K562 (cell line): ENCODE data around the gene PCCA. TPM values are rescaled to one million over a fixed set of nuclear protein-coding genes. Genes with fewer than 3 reads are reported as not detected.

Experiments used
- ATAC-seq: fragments of 200-7000 bp; cut with Tn5 transposase; 3 replicates; pipeline ENCODE4 v1.9.1; 2020; ENCODE audit warnings: moderate library complexity
- BruUV-seq: library from RNA; stranded (reverse); fragments of 400-500 nt; replicated peaks from 2 replicates; lab custom pipeline; 2021; lab: Mats Ljungman, UMichigan
- CTCF ChIA-PET: fragments of 300-600 bp; formaldehyde crosslinking; extraction: SDS; loops from one replicate; lab custom pipeline; 2021; ENCODE audit warnings: low intra/inter-chr PET ratio; lab: Yijun Ruan, JAX
- POLR2A ChIA-PET: fragments of 300-600, 350-650 bp; sonication (Branson Sonifier 250); formaldehyde crosslinking; extraction: SDS; loops from one replicate; lab custom pipeline; 2021; ENCODE audit warnings: antibody characterized with exemption, inconsistent platforms; lab: Yijun Ruan, JAX
- DNase-seq, 4 experiments: peaks; one replicate each; pipeline versions ENCODE4 v3.0.0 to v3.0.0-alpha.2; 2011 to 2018; ENCODE audit warnings: low spot score in 3 of 4, mixed read lengths in 3 of 4; ENCODE audit errors: extremely low read depth in 1 of 4
- FAIRE-seq: peaks from 2 replicates; lab custom pipeline; 2011; peaks lifted over from hg19 to GRCh38; lab: Jason Lieb, UNC
- H2AFZ ChIP-seq: 2 replicates; pipeline ENCODE4 v1.6.0; 2011; ENCODE audit warnings: low read depth, low read length, control low read depth, inconsistent platforms
- H3K27ac ChIP-seq: fragments of 200-600 bp; 3 replicates; pipeline ENCODE4 v1.8.0; 2011; ENCODE audit warnings: low read depth, mild to moderate bottlenecking, control low read depth, inconsistent platforms, low read length, moderate library complexity, mixed read lengths; ENCODE audit errors: extremely low read depth
- H3K27me3 ChIP-seq, 2 experiments: fragments of 300-600 bp in 1 of 2; 2 replicates in 1 of 2; 3 replicates in 1 of 2; pipeline versions ENCODE4 v1.6.0 to v1.8.0; 2011; ENCODE audit warnings: inconsistent platforms in 2 of 2, low read length in 2 of 2, mild to moderate bottlenecking in 1 of 2, mixed read lengths in 1 of 2, moderate library complexity in 1 of 2; ENCODE audit not compliant: control insufficient read depth in 2 of 2, insufficient read depth in 2 of 2
- H3K36me3 ChIP-seq: fragments of 300-600 bp; 3 replicates; pipeline ENCODE4 v1.8.0; 2011; ENCODE audit warnings: mild to moderate bottlenecking, low read length, inconsistent platforms; ENCODE audit not compliant: control insufficient read depth, insufficient read depth
- H3K4me1 ChIP-seq, 2 experiments: fragments of 200-600 bp in 1 of 2; replicated peaks in 1 of 2; 2 replicates in 1 of 2; 3 replicates in 1 of 2; pipeline versions ENCODE4 v1.5.1 to v1.8.0; 2011; ENCODE audit warnings: inconsistent platforms in 2 of 2, low read length in 2 of 2, mild to moderate bottlenecking in 1 of 2, mixed read lengths in 1 of 2, moderate library complexity in 1 of 2; ENCODE audit not compliant: control insufficient read depth in 2 of 2, insufficient read depth in 2 of 2
- H3K4me2 ChIP-seq: 2 replicates; pipeline ENCODE4 v1.6.1; 2011; ENCODE audit warnings: low read length, control low read depth, inconsistent platforms, mixed read lengths; ENCODE audit not compliant: insufficient read depth
- H3K4me3 ChIP-seq: fragments of 200-600 bp; sonication (generic), shearing (Covaris generic); 2 replicates; pipeline ENCODE4 v1.5.1; 2016; ENCODE audit warnings: control low read depth, inconsistent platforms
- H3K79me2 ChIP-seq: fragments of 200-600 bp; 3 replicates; pipeline ENCODE4 v1.8.0; 2011; ENCODE audit warnings: low read length, inconsistent platforms; ENCODE audit not compliant: control insufficient read depth, insufficient read depth
- H3K9ac ChIP-seq, 2 experiments: 2 replicates each; pipeline versions ENCODE4 v1.6.0 to v1.6.1; 2011; ENCODE audit warnings: low read depth in 2 of 2, low read length in 2 of 2, control low read depth in 1 of 2, inconsistent platforms in 1 of 2, mild to moderate bottlenecking in 1 of 2, mixed read lengths in 1 of 2; ENCODE audit not compliant: insufficient read depth in 1 of 2
- H3K9me1 ChIP-seq: one replicate; pipeline ENCODE4 v1.6.0; 2011; ENCODE audit warnings: inconsistent platforms, mild to moderate bottlenecking, low read length, moderate library complexity; ENCODE audit not compliant: control insufficient read depth, insufficient read depth
- H3K9me3 ChIP-seq: replicated peaks from 2 replicates; pipeline ENCODE4 v1.5.1; 2011; ENCODE audit warnings: low read depth, low read length, inconsistent platforms; ENCODE audit not compliant: control insufficient read depth, insufficient read depth
- H4K20me1 ChIP-seq: replicated peaks from 2 replicates; pipeline ENCODE4 v1.6.1; 2011; ENCODE audit warnings: low read length, inconsistent platforms, mixed read lengths; ENCODE audit not compliant: control insufficient read depth, insufficient read depth
- ARNT ChIP-seq, 2 experiments: fragments of 450-650 bp; IDR thresholded peaks; 2 replicates each; pipeline ENCODE4 v1.6.1; 2016; ENCODE audit warnings: mild to moderate bottlenecking in 1 of 2
- EP300 ChIP-seq: IDR thresholded peaks from 2 replicates; pipeline ENCODE4 v1.6.1; 2012; ENCODE audit warnings: low read length, improper control_type of control experiment
- FOXA3 ChIP-seq, 2 experiments: fragments of 450-650 bp in 1 of 2; sonication (generic) in 1 of 2; formaldehyde crosslinking; IDR thresholded peaks in 1 of 2; conservative IDR thresholded peaks in 1 of 2; 2 replicates each; pipeline versions ENCODE4 v1.4.0 to v1.8.0; 2020 to 2022; ENCODE audit warnings: mild to moderate bottlenecking in 2 of 2, missing genetic modification reagents in 1 of 2
- HDAC6 ChIP-seq: IDR thresholded peaks from 2 replicates; pipeline ENCODE4 v1.6.1; 2012; ENCODE audit warnings: low read depth, mild to moderate bottlenecking, control low read depth, inconsistent platforms, low read length, moderate library complexity
- NCOA6 ChIP-seq: fragments of 450-650 bp; IDR thresholded peaks from 2 replicates; pipeline ENCODE4 v1.6.1; 2017; ENCODE audit warnings: mild to moderate bottlenecking
- PPARD ChIP-seq: fragments of 250-450 bp; sonication (Bioruptor Pico); IDR thresholded peaks from 2 replicates; pipeline ENCODE4 v1.8.0; 2022; ENCODE audit warnings: inconsistent platforms, mild to moderate bottlenecking, moderate library complexity
- THRAP3 ChIP-seq: fragments of 450-650 bp; IDR thresholded peaks from 2 replicates; pipeline ENCODE4 v1.6.1; 2016; ENCODE audit warnings: mild to moderate bottlenecking, inconsistent platforms, borderline replicate concordance
- ZNF644 ChIP-seq: fragments of 200-800 bp; sonication (Bioruptor generic); IDR thresholded peaks from 2 replicates; pipeline ENCODE4 v1.6.1; 2016; ENCODE audit warnings: low read depth, missing genetic modification characterization, missing compliant biosample characterization
- WGBS: fragments of 100-300 bp; shearing (Covaris generic); methylation state at CpG from one replicate; pipeline ENCODE4 v1.1.6; 2016; ENCODE audit warnings: low coverage, mixed read lengths; ENCODE audit not compliant: insufficient coverage; ENCODE audit errors: missing lambda C conversion rate; 5-methylcytosine and 5-hydroxymethylcytosine counted together
- in situ Hi-C: fragments of 300-500 bp; cut with MboI; formaldehyde crosslinking; loops from 4 replicates; pipeline ENCODE4 v1.15.0; 2018; ENCODE audit warnings: inconsistent platforms, mixed read lengths
- intact Hi-C: fragments of 100-400 bp; cut with micrococcal nuclease; formaldehyde crosslinking; loops from 2 replicates; pipeline ENCODE4 v1.14.2; 2022
- polyA plus RNA-seq, 8 experiments: library from polyadenylated mRNA; depleted of rRNA in 4 of 8; stranded (reverse) in 5 of 8; unstranded in 3 of 8; fragments of >200 nt; fragmentation: Nextera tagmentation in 2 of 8; fragmentation: Illumina TruSeq in 1 of 8; extraction: Ambion mirVana in 2 of 8; extraction: Trizol in 1 of 8; gene quantifications; 2 replicates each; pipeline versions ENCODE4 v1.2.1 to v1.2.3, GENCODE V29; 2011 to 2014; ENCODE audit warnings: inconsistent platforms in 1 of 8, missing spikeins in 1 of 8
- total RNA-seq, 7 experiments: library from RNA; depleted of rRNA in 6 of 7; stranded (reverse); fragments of >200 nt in 6 of 7; fragmentation: Illumina TruSeq in 2 of 7; extraction: Trizol in 2 of 7; gene quantifications; 2 replicates each; pipeline versions ENCODE4 v1.2.1 to v1.2.3, GENCODE V29; 2011 to 2021; ENCODE audit warnings: low replicate concordance in 1 of 7
- TF ChIP-seq, protein P1 (sequence below): fragments of 200-800 bp; sonication (Bioruptor generic); IDR thresholded peaks from 2 replicates; pipeline ENCODE4 v1.6.1; 2017; ENCODE audit warnings: missing genetic modification characterization, missing compliant biosample characterization
- TF ChIP-seq, protein P2 (sequence below): sonication (generic); formaldehyde crosslinking; IDR thresholded peaks from 2 replicates; pipeline ENCODE4 v1.8.1; 2023; ENCODE audit warnings: missing genetic modification reagents, mild to moderate bottlenecking, borderline replicate concordance

PCCA gene
- total and polyA plus RNA-seq, 9 of the 15 experiments (the other 6 are each of a cell fraction or from before 2014, with no cell fraction given): 5.2 to 14.1 (median 9.7) TPM

GRCh38 chr13:100298116-100298681 lies 209.3 kb downstream of the PCCA start:
- H3K9me1 ChIP-seq: no peaks in the 10 kb centered on the region
- H3K27me3 ChIP-seq: no peaks in the 10 kb centered on the region
- no peaks in the 10 kb centered on the region for H3K4me1 ChIP-seq
- DNase-seq: no peak
- 47% methylated on average over 2 of the region's 2 CpGs for WGBS
- no peak overlapping the region for H3K9ac ChIP-seq
- FAIRE-seq: no peak
- no peaks in the 10 kb centered on the region for H3K79me2 ChIP-seq
- ChIA-PET POLR2A (no interaction called here), CTCF (no interaction called here)
- H2AFZ ChIP-seq: no peak overlapping the region
- H3K4me2 ChIP-seq: no peak overlapping the region
- in situ Hi-C loops (no loop called here), intact Hi-C loops (no loop called here)
- H3K36me3 ChIP-seq: no peaks in the 10 kb centered on the region
- no peaks in the 10 kb centered on the region for H3K9me3 ChIP-seq
- H3K27ac ChIP-seq: no peak overlapping the region
- BruUV-seq: no TSS peak
- TF ChIP-seq, protein P1, sequence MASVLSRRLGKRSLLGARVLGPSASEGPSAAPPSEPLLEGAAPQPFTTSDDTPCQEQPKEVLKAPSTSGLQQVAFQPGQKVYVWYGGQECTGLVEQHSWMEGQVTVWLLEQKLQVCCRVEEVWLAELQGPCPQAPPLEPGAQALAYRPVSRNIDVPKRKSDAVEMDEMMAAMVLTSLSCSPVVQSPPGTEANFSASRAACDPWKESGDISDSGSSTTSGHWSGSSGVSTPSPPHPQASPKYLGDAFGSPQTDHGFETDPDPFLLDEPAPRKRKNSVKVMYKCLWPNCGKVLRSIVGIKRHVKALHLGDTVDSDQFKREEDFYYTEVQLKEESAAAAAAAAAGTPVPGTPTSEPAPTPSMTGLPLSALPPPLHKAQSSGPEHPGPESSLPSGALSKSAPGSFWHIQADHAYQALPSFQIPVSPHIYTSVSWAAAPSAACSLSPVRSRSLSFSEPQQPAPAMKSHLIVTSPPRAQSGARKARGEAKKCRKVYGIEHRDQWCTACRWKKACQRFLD (CRISPR knock-in tag): no peak
- no peak for TF ChIP-seq ZNF644 (tag)
- no peaks in the 10 kb centered on the region for H4K20me1 ChIP-seq
- no peak for ATAC-seq
- H3K4me3 ChIP-seq: no peak overlapping the region

DNA sequence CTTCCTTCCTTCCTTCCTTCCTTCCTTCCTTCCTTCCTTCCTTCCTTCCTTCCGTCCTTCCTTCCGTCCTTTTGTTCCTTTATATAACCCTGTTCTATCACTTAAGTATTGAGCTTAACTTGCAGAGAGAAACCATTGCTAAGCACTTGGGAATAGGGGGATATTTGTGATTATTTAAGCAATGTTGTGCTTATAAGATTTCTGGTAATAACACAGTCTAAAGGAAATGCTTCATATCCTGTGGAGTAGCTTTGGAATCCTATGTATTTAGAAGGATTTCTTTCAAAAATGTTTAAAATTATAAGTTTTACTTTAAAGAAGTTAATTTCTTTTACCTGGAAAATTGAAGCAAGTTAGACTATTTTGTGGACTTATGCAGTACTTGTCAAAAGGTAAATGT lies 209.8 kb downstream of the PCCA start:
- DNase-seq (no peak), FAIRE-seq (no peak), ATAC-seq (no peak)
- Histone ChIP-seq H3K4me1 (no peaks in the 10 kb centered on the region), H3K9ac (no peak overlapping the region), H3K79me2 (no peaks in the 10 kb centered on the region), H3K9me1 (no peaks in the 10 kb centered on the region), H3K27ac (no peak overlapping the region), H3K27me3 (no peaks in the 10 kb centered on the region), H3K4me3 (no peak overlapping the region), H4K20me1 (no peaks in the 10 kb centered on the region), H2AFZ (no peak overlapping the region), H3K36me3 (no peaks in the 10 kb centered on the region), H3K4me2 (no peak overlapping the region), H3K9me3 (no peaks in the 10 kb centered on the region)
- CTCF ChIA-PET: no interaction called here
- POLR2A ChIA-PET: no interaction called here
- intact Hi-C loops: no loop called here
- in situ Hi-C loops: no loop called here
- no CpG with 5 or more reads among the region's 2 CpGs for WGBS
- no TSS peak for BruUV-seq
- TF ChIP-seq ARNT (IDR thresholded peaks at IDR 0.05) (no peak), FOXA3 (CRISPR knock-in tag; conservative IDR thresholded peaks at IDR 0.05 in 1 of 2, IDR thresholded peaks at IDR 0.05 in 1 of 2) (no peak), PPARD (no peak), EP300 (no peak), NCOA6 (no peak), THRAP3 (no peak), HDAC6 (no peak)
- TF ChIP-seq, protein P2, sequence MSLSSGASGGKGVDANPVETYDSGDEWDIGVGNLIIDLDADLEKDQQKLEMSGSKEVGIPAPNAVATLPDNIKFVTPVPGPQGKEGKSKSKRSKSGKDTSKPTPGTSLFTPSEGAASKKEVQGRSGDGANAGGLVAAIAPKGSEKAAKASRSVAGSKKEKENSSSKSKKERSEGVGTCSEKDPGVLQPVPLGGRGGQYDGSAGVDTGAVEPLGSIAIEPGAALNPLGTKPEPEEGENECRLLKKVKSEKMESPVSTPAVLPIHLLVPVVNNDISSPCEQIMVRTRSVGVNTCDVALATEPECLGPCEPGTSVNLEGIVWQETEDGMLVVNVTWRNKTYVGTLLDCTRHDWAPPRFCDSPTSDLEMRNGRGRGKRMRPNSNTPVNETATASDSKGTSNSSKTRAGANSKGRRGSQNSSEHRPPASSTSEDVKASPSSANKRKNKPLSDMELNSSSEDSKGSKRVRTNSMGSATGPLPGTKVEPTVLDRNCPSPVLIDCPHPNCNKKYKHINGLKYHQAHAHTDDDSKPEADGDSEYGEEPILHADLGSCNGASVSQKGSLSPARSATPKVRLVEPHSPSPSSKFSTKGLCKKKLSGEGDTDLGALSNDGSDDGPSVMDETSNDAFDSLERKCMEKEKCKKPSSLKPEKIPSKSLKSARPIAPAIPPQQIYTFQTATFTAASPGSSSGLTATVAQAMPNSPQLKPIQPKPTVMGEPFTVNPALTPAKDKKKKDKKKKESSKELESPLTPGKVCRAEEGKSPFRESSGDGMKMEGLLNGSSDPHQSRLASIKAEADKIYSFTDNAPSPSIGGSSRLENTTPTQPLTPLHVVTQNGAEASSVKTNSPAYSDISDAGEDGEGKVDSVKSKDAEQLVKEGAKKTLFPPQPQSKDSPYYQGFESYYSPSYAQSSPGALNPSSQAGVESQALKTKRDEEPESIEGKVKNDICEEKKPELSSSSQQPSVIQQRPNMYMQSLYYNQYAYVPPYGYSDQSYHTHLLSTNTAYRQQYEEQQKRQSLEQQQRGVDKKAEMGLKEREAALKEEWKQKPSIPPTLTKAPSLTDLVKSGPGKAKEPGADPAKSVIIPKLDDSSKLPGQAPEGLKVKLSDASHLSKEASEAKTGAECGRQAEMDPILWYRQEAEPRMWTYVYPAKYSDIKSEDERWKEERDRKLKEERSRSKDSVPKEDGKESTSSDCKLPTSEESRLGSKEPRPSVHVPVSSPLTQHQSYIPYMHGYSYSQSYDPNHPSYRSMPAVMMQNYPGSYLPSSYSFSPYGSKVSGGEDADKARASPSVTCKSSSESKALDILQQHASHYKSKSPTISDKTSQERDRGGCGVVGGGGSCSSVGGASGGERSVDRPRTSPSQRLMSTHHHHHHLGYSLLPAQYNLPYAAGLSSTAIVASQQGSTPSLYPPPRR (CRISPR knock-in tag): no peak
